Measurements from ENCODE around the gene ATE1.

Gene ATE1

GRCh38 chr10:121754666-121755065 lies 173.2 kb downstream of the ATE1 start:
- Mint-ChIP-seq H3K4me3 (no peak overlapping the region), H3K36me3 (ENCODE audit: low read depth) (peaks cover 62% of the 10 kb centered on the region), H3K27me3 (ENCODE audit: low read depth) (no peaks in the 10 kb centered on the region), H3K27ac (no peak overlapping the region), H3K9me3 (peaks cover 50% of the 10 kb centered on the region), H3K4me1 (no peaks in the 10 kb centered on the region)
- no peak for TF ChIP-seq CTCF (IDR thresholded peaks at IDR 0.05; ENCODE audit: unreplicated experiment in 3 of 3)

GRCh38 chr10:121753726-121754476 lies 173.9 kb downstream of the ATE1 start:
- H3K27me3 Mint-ChIP-seq (ENCODE audit: low read depth): no peaks in the 10 kb centered on the region
- H3K9me3 Mint-ChIP-seq: peaks cover 46% of the 10 kb centered on the region
- peaks cover 56% of the 10 kb centered on the region for H3K36me3 Mint-ChIP-seq (ENCODE audit: low read depth)
- no peak overlapping the region for H3K27ac Mint-ChIP-seq
- H3K4me3 Mint-ChIP-seq: no peak overlapping the region
- no peaks in the 10 kb centered on the region for H3K4me1 Mint-ChIP-seq
- TF ChIP-seq CTCF (IDR thresholded peaks at IDR 0.05; ENCODE audit: unreplicated experiment in 3 of 3): no peak

GRCh38 chr10:121751191-121751760 lies 176.6 kb downstream of the ATE1 start:
- Mint-ChIP-seq H3K27ac (no peak overlapping the region), H3K27me3 (ENCODE audit: low read depth) (no peaks in the 10 kb centered on the region), H3K4me3 (no peak overlapping the region), H3K9me3 (peaks cover 26% of the 10 kb centered on the region), H3K36me3 (ENCODE audit: low read depth) (peaks cover 30% of the 10 kb centered on the region), H3K4me1 (no peaks in the 10 kb centered on the region)
- TF ChIP-seq CTCF (IDR thresholded peaks at IDR 0.05; ENCODE audit: unreplicated experiment in 3 of 3): no peak

GRCh38 chr10:121747163-121747775 lies 180.6 kb downstream of the ATE1 start:
- Mint-ChIP-seq H3K27ac (no peak overlapping the region), H3K27me3 (ENCODE audit: low read depth) (no peaks in the 10 kb centered on the region), H3K36me3 (ENCODE audit: low read depth) (peaks cover 9% of the 10 kb centered on the region), H3K4me1 (no peaks in the 10 kb centered on the region), H3K4me3 (no peak overlapping the region), H3K9me3 (no peaks in the 10 kb centered on the region)
- TF ChIP-seq CTCF (IDR thresholded peaks at IDR 0.05; ENCODE audit: unreplicated experiment in 3 of 3): no peak

- Mint-ChIP-seq H3K27me3 (ENCODE audit: low read depth) (peaks cover 12% of the 10 kb centered on the region), H3K4me1 (no peaks in the 10 kb centered on the region), H3K9me3 (no peaks in the 10 kb centered on the region), H3K4me3 (no peak overlapping the region), H3K36me3 (ENCODE audit: low read depth) (peaks cover 14% of the 10 kb centered on the region), H3K27ac (no peak overlapping the region)
- no peak for TF ChIP-seq CTCF (IDR thresholded peaks at IDR 0.05; ENCODE audit: unreplicated experiment in 3 of 3)
Observed at GRCh38 chr10:121741248-121741792, 186.5 kb downstream of the ATE1 start.
